Stomach (tissue), 4 donors: ENCODE data around the gene AGA.

Source experiments
- CTCF ChIP-seq, 7 experiments: fragments of 450-650 bp in 4 of 7; fragments of 200-600 bp in 3 of 7; sonication (generic) in 3 of 7; IDR thresholded peaks; one replicate each; pipeline ENCODE4 v1.5.1; 2016 to 2019; ENCODE audit warnings: antibody characterized with exemption in 7 of 7, control low read depth in 2 of 7, mild to moderate bottlenecking in 1 of 7
- EP300 ChIP-seq: sonication (generic); formaldehyde crosslinking; IDR thresholded peaks from one replicate; pipeline ENCODE4 v1.6.1; 2017; ENCODE audit warnings: antibody characterized with exemption
- POLR2A ChIP-seq, 4 donors: fragments of 450-650 bp; IDR thresholded peaks; one replicate each; pipeline ENCODE4 v1.6.1; 2016; ENCODE audit warnings: antibody characterized with exemption in 4 of 4, control low read depth in 2 of 4, mild to moderate bottlenecking in 1 of 4, moderate library complexity in 1 of 4
- POLR2AphosphoS5 ChIP-seq, 3 donors: sonication (generic); formaldehyde crosslinking; IDR thresholded peaks; one replicate each; pipeline ENCODE4 v1.6.1; 2016; ENCODE audit warnings: antibody characterized with exemption in 3 of 3

GRCh38 chr4:177484613-177485021 is 42.4 kb upstream of the AGA start:
- TF ChIP-seq CTCF (IDR thresholded peaks at IDR 0.05): no peak
- TF ChIP-seq POLR2A (IDR thresholded peaks at IDR 0.05): no peak
- TF ChIP-seq EP300: no peak
- no peak for TF ChIP-seq POLR2AphosphoS5 (IDR thresholded peaks at IDR 0.05)
